LNCaP clone FGC (cell line): ENCODE data around the gene OR2V1.

Experiments used
- DNase-seq: peaks from one replicate; pipeline ENCODE4 v3.0.0-alpha.2; 2011; ENCODE audit warnings: low read depth
- H3K4me3 ChIP-seq: 2 replicates; pipeline ENCODE4 v1.5.1; 2011; ENCODE audit warnings: mild to moderate bottlenecking, low read depth, low read length, control low read depth
- CTCF ChIP-seq: IDR thresholded peaks from 2 replicates; pipeline ENCODE4 v1.5.1; 2012; ENCODE audit warnings: mild to moderate bottlenecking; ENCODE audit not compliant: control insufficient read depth, insufficient read depth; ENCODE audit errors: extremely low read depth

OR2V1 gene

GRCh38 chr5:181121675-181122561 is 9.1 kb downstream of the OR2V1 start:
- no peak for DNase-seq
- TF ChIP-seq CTCF: no peak
- H3K4me3 ChIP-seq: no peak overlapping the region

GRCh38 chr5:181120761-181121160 is 10.2 kb downstream of the OR2V1 start:
- TF ChIP-seq CTCF: no peak
- no peak overlapping the region for H3K4me3 ChIP-seq
- no peak for DNase-seq

- no peak for TF ChIP-seq CTCF
- no peak for DNase-seq
- H3K4me3 ChIP-seq: no peak overlapping the region
Observed at GRCh38 chr5:181120306-181120705, 10.7 kb downstream of the OR2V1 start.

DNA sequence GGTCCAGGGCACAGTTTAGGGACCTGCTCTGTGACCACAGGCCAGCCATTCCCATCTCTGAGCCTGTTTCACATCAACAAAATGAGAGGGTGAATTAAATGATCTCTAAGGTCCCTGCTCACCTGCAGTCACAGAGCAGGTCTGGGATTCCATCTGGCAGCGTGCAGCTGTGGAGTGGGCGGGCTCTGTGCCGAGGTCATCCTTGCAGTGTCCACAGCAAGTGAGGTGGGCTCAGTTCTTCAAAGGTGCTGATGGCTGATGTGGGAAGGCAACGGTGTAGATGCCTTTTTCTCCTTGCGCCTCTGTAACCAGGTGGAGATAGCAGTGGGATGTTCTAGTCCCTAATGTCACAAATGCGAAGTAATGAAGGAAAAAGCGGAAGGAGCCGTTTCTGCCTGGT is 11.9 kb downstream of the OR2V1 start:
- DNase-seq: no peak
- H3K4me3 ChIP-seq: no peak overlapping the region
- no peak for TF ChIP-seq CTCF

DNA sequence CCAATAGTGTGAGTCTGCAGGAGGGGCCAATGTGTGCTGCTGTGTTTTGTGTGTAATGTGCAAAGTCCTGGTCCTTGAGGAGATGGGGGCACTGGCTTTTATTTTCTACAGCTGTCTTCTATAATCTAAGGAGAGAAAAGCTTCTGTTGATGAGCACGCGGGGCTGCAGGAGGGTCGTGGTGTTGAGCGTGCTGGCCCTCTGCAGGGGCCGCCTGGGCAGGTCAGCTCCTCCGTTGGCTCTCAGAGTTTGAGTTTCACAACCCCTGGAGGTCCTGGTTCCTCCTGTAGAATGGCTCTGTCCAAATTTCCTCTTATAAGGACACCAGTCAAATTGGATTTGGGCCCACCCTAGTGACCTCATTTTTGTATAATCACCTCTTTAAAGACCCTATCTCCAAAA is 12.6 kb downstream of the OR2V1 start:
- no peak for TF ChIP-seq CTCF
- DNase-seq: no peak

GRCh38 chr5:181114844-181115778 is 15.9 kb downstream of the OR2V1 start:
- DNase-seq: peak; percentile 11
- 0 out of 2 replicates have a peak overlapping the region, but pooled peaks have one; percentile 1 for H3K4me3 ChIP-seq
- TF ChIP-seq CTCF: no peak

More for the DNA sequence above, 12.6 kb downstream of the OR2V1 start:
- H3K4me3 ChIP-seq: no peak overlapping the region
